ENCODE data around the gene PERM1. TPM values are rescaled to one million over a fixed set of nuclear protein-coding genes. Genes with fewer than 3 reads are reported as not detected.
"Not testable (repeated sequence)": the region's sequence is repeated elsewhere in the genome, so short reads cannot be mapped to it uniquely, and the experiment has no call there.

The PERM1 gene
- total RNA-seq, 1 donor from 2014 or later: 50.1 TPM

GRCh38 chr1:1001057-1001783 is 19.3 kb upstream of the PERM1 start:
- no peak for DNase-seq (ENCODE audit: low spot score)
- intact Hi-C loops (cut with DNase I): loop anchor here (2.0 kb wide), 1 partner anchor 18 kb away; no protein-coding TSS in a partner anchor

GRCh38 chr1:1000357-1001056 is 18.6 kb upstream of the PERM1 start:
- DNase-seq (ENCODE audit: low spot score): no peak
- intact Hi-C loops (cut with DNase I): loop anchor here (2.0 kb wide), 1 partner anchor 18 kb away; no protein-coding TSS in a partner anchor

- intact Hi-C loops (cut with DNase I): loop anchor here (2.0 kb wide), 1 partner anchor 19 kb away; no protein-coding TSS in a partner anchor
- DNase-seq (ENCODE audit: low spot score): peak; percentile 94
Measured at GRCh38 chr1:999725-1000356, 17.9 kb upstream of the PERM1 start, which contains the start of gene HES4. HES4 (minus strand) TSS chr1:1000097; CDS start chr1:999973, 124 bp downstream.

GRCh38 chr1:998995-999724 is 17.3 kb upstream of the PERM1 start:
- intact Hi-C loops (cut with DNase I): no loop called here
- no peak for DNase-seq (ENCODE audit: low spot score)

GRCh38 chr1:998745-998994 is 16.8 kb upstream of the PERM1 start:
- no peak for DNase-seq (ENCODE audit: low spot score)
- intact Hi-C loops (cut with DNase I): no loop called here

DNA sequence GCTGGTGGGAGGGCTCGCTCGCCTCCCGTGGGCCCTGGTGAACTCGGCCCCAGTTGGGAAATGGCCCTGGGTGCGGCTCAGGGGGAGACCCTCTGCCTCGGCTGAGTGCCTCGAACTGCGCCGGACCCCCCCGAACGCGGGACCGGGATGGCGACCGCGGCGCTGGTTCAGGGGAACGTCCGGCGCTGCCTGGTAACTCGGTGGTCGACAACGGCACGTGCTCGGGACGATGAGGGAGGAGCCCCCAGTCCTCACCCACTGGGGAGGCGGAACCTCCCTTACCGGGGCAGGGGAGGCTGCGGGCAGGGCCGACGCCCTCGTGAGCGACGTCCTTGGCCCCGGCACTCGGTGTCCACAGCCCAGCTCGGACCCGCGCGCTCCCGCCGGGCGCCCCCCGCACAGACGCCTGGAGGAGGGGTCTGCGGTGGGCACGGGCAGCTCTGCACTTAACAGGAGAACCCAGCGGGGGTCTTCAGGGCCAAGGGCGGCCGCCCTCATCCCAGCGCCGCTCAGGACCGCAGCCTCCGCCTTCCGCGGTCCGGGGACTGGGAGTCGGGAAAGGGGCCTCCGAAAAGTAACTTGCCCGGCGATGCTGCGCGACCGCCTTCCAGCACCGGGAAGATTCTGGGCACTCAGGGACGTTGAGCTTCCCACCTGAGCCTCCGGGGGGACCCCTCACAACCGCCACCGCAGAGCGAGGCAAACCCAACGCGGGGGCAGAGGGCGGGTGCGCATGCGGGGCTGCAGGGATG is 16.3 kb upstream of the PERM1 start:
- DNase-seq (ENCODE audit: low spot score): no peak
- intact Hi-C loops (cut with DNase I): no loop called here

DNA sequence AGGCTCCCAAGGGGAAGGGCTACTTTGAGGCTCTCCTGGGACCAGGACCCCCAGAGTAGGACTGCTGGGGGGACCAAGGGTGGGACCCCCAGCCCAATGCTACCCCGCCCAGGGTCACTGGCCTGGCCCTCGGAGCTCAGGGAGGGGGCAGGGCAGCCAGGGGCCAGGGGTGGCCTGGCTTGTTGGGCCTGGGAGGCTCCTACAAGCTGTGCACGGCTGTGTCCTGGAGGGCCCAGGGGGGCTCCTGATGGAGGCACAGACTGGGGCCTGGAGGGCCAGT is 15.8 kb upstream of the PERM1 start:
- no peak for DNase-seq (ENCODE audit: low spot score)
- intact Hi-C loops (cut with DNase I): no loop called here

GRCh38 chr1:996851-997712 is 15.2 kb upstream of the PERM1 start:
- DNase-seq (ENCODE audit: low spot score): no peak
- intact Hi-C loops (cut with DNase I): no loop called here

GRCh38 chr1:995665-996633 is 14.1 kb upstream of the PERM1 start:
- no peak for DNase-seq (ENCODE audit: low spot score)

DNA sequence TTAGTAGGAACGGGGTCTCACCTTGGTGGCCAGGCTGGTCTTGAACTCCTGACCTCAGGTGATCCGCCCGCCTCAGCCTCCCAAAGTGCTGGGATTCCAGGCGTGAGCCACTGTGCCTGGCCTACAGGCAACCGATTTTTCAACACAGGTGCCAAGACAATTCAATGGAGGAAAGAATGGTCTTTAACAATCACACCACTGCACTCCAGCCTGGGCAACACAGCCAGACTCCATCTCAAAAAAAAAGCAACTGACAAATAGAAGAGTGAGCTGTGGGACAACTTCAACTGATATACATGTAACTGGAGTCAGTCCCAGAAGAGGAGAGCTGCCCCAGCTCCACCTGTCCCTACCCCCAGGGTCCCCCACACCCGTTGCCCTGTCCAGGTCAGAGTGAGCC is 12.7 kb upstream of the PERM1 start:
- intact Hi-C loops (cut with DNase I); DNase-seq (ENCODE audit: low spot score): not testable (repeated sequence)

More at GRCh38 chr1:995665-996633, 14.1 kb upstream of the PERM1 start:
- intact Hi-C loops (cut with DNase I): no loop called here

- intact Hi-C loops (cut with DNase I): no loop called here
- no peak for DNase-seq (ENCODE audit: low spot score)
Measured at GRCh38 chr1:993379-993995, 11.6 kb upstream of the PERM1 start.

GRCh38 chr1:992362-992761 is 10.5 kb upstream of the PERM1 start:
- intact Hi-C loops (cut with DNase I): no loop called here

DNA sequence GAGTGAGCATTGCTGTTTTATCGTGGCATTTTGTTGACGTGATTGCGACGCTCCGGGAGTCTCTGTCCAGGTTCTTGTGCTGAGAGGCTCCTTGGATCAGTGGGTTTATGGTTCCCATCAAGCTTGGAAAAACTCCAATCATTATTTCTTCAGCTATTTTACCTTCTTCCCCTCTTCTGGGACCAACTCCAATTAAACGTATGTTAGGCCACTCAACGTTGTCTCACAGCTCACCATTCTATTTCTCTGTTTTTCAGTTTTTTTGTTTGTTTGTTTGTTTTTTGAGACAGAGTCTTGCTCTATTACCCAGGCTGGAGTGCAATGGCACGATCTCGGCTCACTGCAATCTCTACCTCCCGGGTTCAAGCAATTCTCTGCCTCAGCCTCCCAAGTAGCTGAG is 10.0 kb upstream of the PERM1 start:
- no peak for DNase-seq (ENCODE audit: low spot score)
- intact Hi-C loops (cut with DNase I): no loop called here

More at GRCh38 chr1:992362-992761, 10.5 kb upstream of the PERM1 start:
- no peak for DNase-seq (ENCODE audit: low spot score)

GRCh38 chr1:991275-991674 is 9.4 kb upstream of the PERM1 start:
- DNase-seq (ENCODE audit: low spot score); intact Hi-C loops (cut with DNase I): not testable (repeated sequence)

- intact Hi-C loops (cut with DNase I); DNase-seq (ENCODE audit: low spot score): not testable (repeated sequence)
Measured at GRCh38 chr1:988061-988460, 6.2 kb upstream of the PERM1 start.

GRCh38 chr1:985126-985525 is 3.2 kb upstream of the PERM1 start:
- intact Hi-C loops (cut with DNase I): no loop called here
- no peak for DNase-seq (ENCODE audit: low spot score)

DNA sequence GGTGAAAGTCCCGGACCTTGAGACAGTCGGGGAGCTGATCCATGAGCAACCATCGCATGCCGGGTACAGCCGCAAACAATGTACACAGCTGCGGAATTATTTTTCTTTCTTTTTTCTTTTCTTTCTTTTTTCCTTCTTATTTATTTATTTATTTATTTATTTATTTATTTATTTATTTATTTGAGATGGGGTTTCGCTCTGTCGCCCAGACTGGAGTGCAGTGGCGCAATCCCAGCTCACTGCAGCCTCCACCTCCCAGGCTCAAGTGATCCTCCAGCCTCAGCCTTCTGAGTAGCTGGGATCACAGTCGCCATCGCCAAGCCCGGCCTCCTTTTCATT is 2.6 kb upstream of the PERM1 start:
- intact Hi-C loops (cut with DNase I): loop anchor here (1.0 kb wide), 1 partner anchor 80 kb away; no protein-coding TSS in a partner anchor

More for the DNA sequence above, 2.6 kb upstream of the PERM1 start:
- no peak for DNase-seq (ENCODE audit: low spot score)

All from cardiac septum (tissue), 1 donor.